HAP-1 (cell line): Measurements from ENCODE around the gene DDA1.
"Not testable (repeated sequence)": the region's sequence is repeated elsewhere in the genome, so short reads cannot be mapped to it uniquely, and the experiment has no call there.

ENCODE experiments used
- DNase-seq, 2 experiments: peaks; one replicate each; pipeline ENCODE4 v3.0.0-alpha.2; 2016 to 2020; ENCODE audit warnings: low spot score in 2 of 2
- H3K27me3 ChIP-seq: fragments of 250-450 bp; sonication (Bioruptor Pico); 2 replicates; pipeline ENCODE4 v1.5.1; 2020; ENCODE audit warnings: low read depth, mild to moderate bottlenecking, moderate library complexity
- H3K36me3 ChIP-seq: fragments of 250-450 bp; sonication (Bioruptor Pico); replicated peaks from 2 replicates; pipeline ENCODE4 v1.5.1; 2020; ENCODE audit warnings: mild to moderate bottlenecking
- H3K4me1 ChIP-seq: fragments of 250-450 bp; sonication (Bioruptor Pico); 2 replicates; pipeline ENCODE4 v1.5.1; 2020; ENCODE audit warnings: mild to moderate bottlenecking
- H3K4me3 ChIP-seq: fragments of 250-450 bp; sonication (Bioruptor Pico); 2 replicates; pipeline ENCODE4 v1.5.1; 2020; ENCODE audit warnings: mild to moderate bottlenecking, moderate library complexity
- H3K9me3 ChIP-seq: fragments of 250-450 bp; sonication (Bioruptor Pico); 2 replicates; pipeline ENCODE4 v1.5.1; 2020; ENCODE audit warnings: mild to moderate bottlenecking, moderate library complexity
- in situ Hi-C: fragments of 300-500 bp; cut with MboI; formaldehyde crosslinking; loops from 3 replicates; pipeline ENCODE4 v1.14.3; 2020; ENCODE audit warnings: low sequenced_read_pairs, inconsistent platforms, mixed read lengths

The DDA1 gene

GRCh38 chr19:17346109-17346671 is 36.8 kb downstream of the DDA1 start:
- H3K9me3 ChIP-seq: no peaks in the 10 kb centered on the region
- in situ Hi-C loops: no loop called here
- H3K27me3 ChIP-seq: no peaks in the 10 kb centered on the region
- no peak overlapping the region for H3K4me3 ChIP-seq
- H3K4me1 ChIP-seq: peaks cover 3% of the 10 kb centered on the region; the same call in 1 of the 2 replicates
- H3K36me3 ChIP-seq: peaks cover 20% of the 10 kb centered on the region
- peak; percentile 58 to 88 for DNase-seq

- no peaks in the 10 kb centered on the region for H3K27me3 ChIP-seq
- H3K4me3 ChIP-seq: no peak overlapping the region
- H3K36me3 ChIP-seq: peaks cover 11% of the 10 kb centered on the region
- DNase-seq: no peak
- H3K9me3 ChIP-seq: no peaks in the 10 kb centered on the region
- H3K4me1 ChIP-seq: peaks cover 3% of the 10 kb centered on the region; the same call in 1 of the 2 replicates
- in situ Hi-C loops: no loop called here
These were observed 38.0 kb downstream of the DDA1 start for GRCh38 chr19:17347361-17347760.

- in situ Hi-C loops: no loop called here
- H3K36me3 ChIP-seq: peaks cover 9% of the 10 kb centered on the region
- peaks cover 3% of the 10 kb centered on the region; the same call in 1 of the 2 replicates for H3K4me1 ChIP-seq
- no peak overlapping the region for H3K4me3 ChIP-seq
- DNase-seq: no peak
- H3K27me3 ChIP-seq: no peaks in the 10 kb centered on the region
- no peaks in the 10 kb centered on the region for H3K9me3 ChIP-seq
These were observed 38.5 kb downstream of the DDA1 start for GRCh38 chr19:17347877-17348276.

GRCh38 chr19:17348700-17349099 is 39.3 kb downstream of the DDA1 start:
- DNase-seq: peak in 1 of 2 experiments; percentile 50
- Histone ChIP-seq H3K4me1 (peaks cover 3% of the 10 kb centered on the region; the same call in 1 of the 2 replicates), H3K36me3 (peaks cover 6% of the 10 kb centered on the region), H3K4me3 (no peak overlapping the region), H3K9me3 (no peaks in the 10 kb centered on the region), H3K27me3 (no peaks in the 10 kb centered on the region)
- in situ Hi-C loops: no loop called here

GRCh38 chr19:17351815-17352435 is 42.6 kb downstream of the DDA1 start:
- no peak for DNase-seq
- Histone ChIP-seq H3K27me3 (no peaks in the 10 kb centered on the region), H3K4me1 (no peaks in the 10 kb centered on the region), H3K9me3 (no peaks in the 10 kb centered on the region), H3K4me3 (no peak overlapping the region), H3K36me3 (no peaks in the 10 kb centered on the region)
- in situ Hi-C loops: no loop called here

- in situ Hi-C loops: no loop called here
- Histone ChIP-seq H3K4me3 (no peak overlapping the region), H3K36me3 (no peaks in the 10 kb centered on the region), H3K9me3 (no peaks in the 10 kb centered on the region), H3K4me1 (no peaks in the 10 kb centered on the region), H3K27me3 (no peaks in the 10 kb centered on the region)
- no peak for DNase-seq
These were observed 43.4 kb downstream of the DDA1 start for GRCh38 chr19:17352608-17353280.

GRCh38 chr19:17353386-17353785 is 44.0 kb downstream of the DDA1 start:
- in situ Hi-C loops: no loop called here
- no peaks in the 10 kb centered on the region for H3K27me3 ChIP-seq
- no peak overlapping the region for H3K4me3 ChIP-seq
- DNase-seq: no peak
- no peaks in the 10 kb centered on the region for H3K4me1 ChIP-seq
- H3K36me3 ChIP-seq: no peaks in the 10 kb centered on the region
- H3K9me3 ChIP-seq: no peaks in the 10 kb centered on the region

DNA sequence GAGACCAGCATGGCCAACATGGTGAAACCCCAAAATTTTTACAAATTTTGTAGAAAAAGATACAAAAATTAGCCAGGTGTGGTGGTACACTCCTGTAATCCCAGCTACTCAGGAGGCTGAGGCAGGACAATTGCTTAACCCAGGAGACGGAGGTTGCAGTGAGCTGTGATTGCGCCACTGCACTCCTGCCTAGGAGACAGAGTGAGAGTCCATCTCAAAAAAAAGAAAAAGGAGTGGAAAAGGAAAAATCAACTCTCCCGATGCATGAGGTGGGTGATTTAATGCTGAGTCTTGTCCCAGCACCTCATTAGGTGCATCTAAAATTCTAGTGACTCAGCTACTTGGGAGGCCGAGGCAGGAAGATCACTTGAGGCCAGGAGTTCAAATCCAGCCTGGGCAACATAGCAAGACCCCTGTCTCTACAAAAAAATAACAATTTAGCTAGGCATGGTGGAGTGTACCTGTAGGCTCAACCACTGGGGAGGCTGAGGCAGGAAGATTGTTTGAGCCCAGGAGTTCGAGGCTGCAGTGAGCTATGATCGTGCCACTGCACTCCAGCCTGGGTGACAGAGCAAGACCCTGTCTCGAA is 47.8 kb downstream of the DDA1 start:
- Histone ChIP-seq H3K4me1 (no peaks in the 10 kb centered on the region), H3K27me3 (no peaks in the 10 kb centered on the region), H3K36me3 (no peaks in the 10 kb centered on the region), H3K9me3 (no peaks in the 10 kb centered on the region), H3K4me3 (no peak overlapping the region)
- DNase-seq: no peak
- in situ Hi-C loops: no loop called here

- in situ Hi-C loops: no loop called here
These were observed 48.4 kb downstream of the DDA1 start for GRCh38 chr19:17357724-17358123.

GRCh38 chr19:17358395-17358794 is 49.0 kb downstream of the DDA1 start:
- in situ Hi-C loops: no loop called here
- H3K4me3 ChIP-seq: no peak overlapping the region

More at GRCh38 chr19:17357724-17358123, 48.4 kb downstream of the DDA1 start:
- Histone ChIP-seq H3K9me3 (no peaks in the 10 kb centered on the region), H3K4me3 (no peak overlapping the region), H3K36me3 (no peaks in the 10 kb centered on the region), H3K27me3 (no peaks in the 10 kb centered on the region), H3K4me1 (no peaks in the 10 kb centered on the region)
- DNase-seq: no peak

DNA sequence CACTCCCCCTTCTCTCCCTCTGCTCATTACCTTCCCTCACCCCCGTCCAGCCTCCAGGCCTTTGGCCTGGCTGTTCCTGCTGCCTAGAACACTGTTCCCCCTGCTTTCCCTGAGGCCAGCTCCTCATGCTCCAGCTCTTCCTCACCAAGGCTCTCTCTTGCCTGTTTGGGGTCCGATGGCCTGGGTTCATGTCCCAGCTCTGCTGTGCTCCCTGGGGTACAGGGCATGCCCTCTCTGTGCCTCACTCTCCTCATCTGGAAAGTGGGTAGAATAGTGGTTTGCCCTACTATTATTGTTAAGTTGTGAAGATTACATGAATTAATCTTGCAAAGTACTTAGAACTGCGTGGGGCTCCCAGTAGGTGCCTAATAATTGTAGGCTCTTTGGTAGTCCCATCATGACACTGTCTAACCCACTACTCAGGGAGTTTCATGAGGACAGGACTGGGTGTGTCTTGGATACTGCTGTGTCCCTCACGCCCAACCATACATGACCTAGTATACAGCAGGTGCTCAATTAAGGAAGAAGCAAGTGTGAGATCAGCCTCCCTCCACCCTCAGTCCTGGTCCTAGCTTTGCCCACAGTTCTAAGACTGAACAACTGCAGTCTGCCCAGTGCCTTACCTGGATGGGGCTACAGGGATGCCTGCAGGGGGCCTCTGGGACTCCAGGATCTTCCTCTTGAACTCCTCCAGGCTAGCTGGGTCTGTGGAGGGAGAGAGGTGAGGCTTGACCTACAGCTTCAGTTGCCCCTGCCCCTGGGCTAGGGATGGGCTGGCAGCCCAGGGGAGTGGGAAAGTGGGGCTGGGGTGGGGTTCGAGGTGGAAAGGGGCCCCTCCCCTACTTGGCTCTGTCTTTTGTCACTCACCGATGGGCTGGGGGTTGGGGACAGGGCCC is 50.8 kb downstream of the DDA1 start:
- no peaks in the 10 kb centered on the region for H3K9me3 ChIP-seq
- no peaks in the 10 kb centered on the region for H3K36me3 ChIP-seq
- DNase-seq: no peak
- H3K27me3 ChIP-seq: no peaks in the 10 kb centered on the region
- H3K4me1 ChIP-seq: no peaks in the 10 kb centered on the region
- no peak overlapping the region for H3K4me3 ChIP-seq
- in situ Hi-C loops: no loop called here

More at GRCh38 chr19:17358395-17358794, 49.0 kb downstream of the DDA1 start:
- no peak for DNase-seq
- Histone ChIP-seq H3K4me1 (no peaks in the 10 kb centered on the region), H3K9me3 (no peaks in the 10 kb centered on the region), H3K27me3 (no peaks in the 10 kb centered on the region), H3K36me3 (no peaks in the 10 kb centered on the region)

DNA sequence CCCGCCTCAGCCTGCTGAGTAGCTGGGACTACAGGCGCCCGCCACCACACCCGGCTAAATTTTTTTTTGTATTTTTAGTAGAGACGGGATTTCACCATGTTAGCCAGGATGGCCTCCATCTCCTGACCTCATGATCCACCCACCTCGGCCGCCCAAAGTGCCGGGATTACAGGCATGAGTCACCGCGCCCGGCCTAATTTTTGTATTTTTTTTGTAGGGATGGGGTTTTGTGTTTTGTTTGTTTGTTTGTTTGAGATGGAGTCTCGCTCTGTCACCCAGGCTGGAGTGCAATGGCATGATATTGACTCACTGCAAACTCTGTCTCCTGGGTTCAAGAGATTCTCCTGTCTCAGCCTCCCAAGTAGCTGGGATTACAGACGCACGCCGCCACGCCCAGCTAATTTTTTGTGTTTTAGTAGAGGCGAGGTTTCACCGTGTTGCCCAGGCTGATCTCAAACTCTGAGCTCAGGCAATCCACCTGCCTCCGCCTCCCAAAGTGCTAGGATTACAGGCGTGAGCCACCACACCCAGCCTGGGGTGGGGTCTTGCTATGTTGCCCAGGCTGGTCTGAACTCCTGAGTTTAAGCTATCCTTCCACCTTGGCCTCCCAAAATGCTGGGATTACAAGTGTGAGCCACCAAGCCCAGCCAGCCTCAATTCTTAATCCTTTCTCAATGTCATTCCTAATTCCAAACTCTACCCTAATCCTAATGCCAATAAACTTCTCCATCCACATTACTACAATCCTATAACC is 54.7 kb downstream of the DDA1 start:
- H3K4me1 ChIP-seq, in situ Hi-C loops, DNase-seq, H3K27me3 ChIP-seq, H3K36me3 ChIP-seq, H3K9me3 ChIP-seq, H3K4me3 ChIP-seq: not testable (repeated sequence)

GRCh38 chr19:17365361-17365760 is 56.0 kb downstream of the DDA1 start:
- no peaks in the 10 kb centered on the region for H3K27me3 ChIP-seq
- DNase-seq: no peak
- H3K4me1 ChIP-seq: no peaks in the 10 kb centered on the region
- in situ Hi-C loops: no loop called here
- no peaks in the 10 kb centered on the region for H3K9me3 ChIP-seq
- H3K36me3 ChIP-seq: no peaks in the 10 kb centered on the region
- H3K4me3 ChIP-seq: no peak overlapping the region
